Measurements from ENCODE around the gene USP6NL. TPM values are rescaled to one million over a fixed set of nuclear protein-coding genes. Genes with fewer than 3 reads are reported as not detected.

The USP6NL gene
- total RNA-seq, 2 donors from 2014 or later: 13.5 to 19.3 TPM

DNA sequence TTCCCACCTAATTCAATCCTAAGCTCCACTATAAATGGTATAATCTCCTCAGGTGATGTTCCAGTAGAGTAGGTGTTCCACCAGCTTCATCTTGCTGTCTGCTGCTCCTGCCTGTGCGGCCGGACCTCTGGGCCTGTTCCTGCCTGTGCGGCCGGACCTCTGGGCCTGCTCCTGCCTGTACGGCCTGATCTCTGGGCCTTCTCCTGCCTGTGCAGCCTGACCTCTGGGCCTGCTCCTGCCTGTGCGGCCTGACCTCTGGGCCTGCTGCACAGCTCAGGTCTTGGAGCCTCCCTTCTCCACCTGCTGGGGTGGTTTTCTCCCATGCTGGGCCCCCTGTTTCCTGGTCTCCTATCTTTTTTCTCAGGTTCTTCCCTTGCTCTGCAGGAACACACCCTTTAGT lies 117.8 kb downstream of the USP6NL start:
- H3K4me3 ChIP-seq: no peak overlapping the region
- no peaks in the 10 kb centered on the region for H3K9me3 ChIP-seq
- no peaks in the 10 kb centered on the region for H3K4me1 ChIP-seq
- no peaks in the 10 kb centered on the region for H3K27me3 ChIP-seq
- no peak for DNase-seq
- H3K9ac ChIP-seq (ENCODE audit: low read depth in 2 of 2, low read length in 2 of 2): no peak overlapping the region
- no peaks in the 10 kb centered on the region for H3K36me3 ChIP-seq
- H3K27ac ChIP-seq: no peak overlapping the region
- intact Hi-C loops (cut with DNase I): no loop called here
- TF ChIP-seq, protein P1, sequence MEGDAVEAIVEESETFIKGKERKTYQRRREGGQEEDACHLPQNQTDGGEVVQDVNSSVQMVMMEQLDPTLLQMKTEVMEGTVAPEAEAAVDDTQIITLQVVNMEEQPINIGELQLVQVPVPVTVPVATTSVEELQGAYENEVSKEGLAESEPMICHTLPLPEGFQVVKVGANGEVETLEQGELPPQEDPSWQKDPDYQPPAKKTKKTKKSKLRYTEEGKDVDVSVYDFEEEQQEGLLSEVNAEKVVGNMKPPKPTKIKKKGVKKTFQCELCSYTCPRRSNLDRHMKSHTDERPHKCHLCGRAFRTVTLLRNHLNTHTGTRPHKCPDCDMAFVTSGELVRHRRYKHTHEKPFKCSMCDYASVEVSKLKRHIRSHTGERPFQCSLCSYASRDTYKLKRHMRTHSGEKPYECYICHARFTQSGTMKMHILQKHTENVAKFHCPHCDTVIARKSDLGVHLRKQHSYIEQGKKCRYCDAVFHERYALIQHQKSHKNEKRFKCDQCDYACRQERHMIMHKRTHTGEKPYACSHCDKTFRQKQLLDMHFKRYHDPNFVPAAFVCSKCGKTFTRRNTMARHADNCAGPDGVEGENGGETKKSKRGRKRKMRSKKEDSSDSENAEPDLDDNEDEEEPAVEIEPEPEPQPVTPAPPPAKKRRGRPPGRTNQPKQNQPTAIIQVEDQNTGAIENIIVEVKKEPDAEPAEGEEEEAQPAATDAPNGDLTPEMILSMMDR (IDR thresholded peaks at IDR 0.05): no peak

DNA sequence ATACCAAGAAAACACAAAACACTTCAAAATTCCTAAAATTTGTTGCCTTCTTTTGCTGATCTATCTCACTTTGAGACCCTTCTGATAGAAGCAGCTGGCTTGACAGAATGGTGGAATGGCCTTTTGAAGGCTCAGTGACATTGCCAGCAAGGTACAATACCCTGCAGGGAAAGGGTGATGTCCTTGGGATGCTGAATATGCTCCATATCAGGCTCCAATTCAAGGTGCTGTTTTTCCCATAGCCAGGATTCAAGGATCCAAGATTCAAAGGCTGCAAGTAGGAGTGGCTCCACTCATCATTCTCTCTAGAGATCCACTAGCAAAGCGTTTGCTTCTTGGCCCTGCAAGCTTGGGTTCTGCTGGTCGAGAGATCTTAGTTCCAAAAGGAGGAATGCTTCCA lies 120.4 kb downstream of the USP6NL start:
- no peaks in the 10 kb centered on the region for H3K27me3 ChIP-seq
- no peaks in the 10 kb centered on the region for H3K36me3 ChIP-seq
- intact Hi-C loops (cut with DNase I): no loop called here
- no peak overlapping the region for H3K27ac ChIP-seq
- TF ChIP-seq, protein P1 (IDR thresholded peaks at IDR 0.05): no peak
- no peaks in the 10 kb centered on the region for H3K4me1 ChIP-seq
- H3K4me3 ChIP-seq: no peak overlapping the region
- DNase-seq: no peak
- H3K9me3 ChIP-seq: no peaks in the 10 kb centered on the region
- H3K9ac ChIP-seq (ENCODE audit: low read depth in 2 of 2, low read length in 2 of 2): no peak overlapping the region

DNA sequence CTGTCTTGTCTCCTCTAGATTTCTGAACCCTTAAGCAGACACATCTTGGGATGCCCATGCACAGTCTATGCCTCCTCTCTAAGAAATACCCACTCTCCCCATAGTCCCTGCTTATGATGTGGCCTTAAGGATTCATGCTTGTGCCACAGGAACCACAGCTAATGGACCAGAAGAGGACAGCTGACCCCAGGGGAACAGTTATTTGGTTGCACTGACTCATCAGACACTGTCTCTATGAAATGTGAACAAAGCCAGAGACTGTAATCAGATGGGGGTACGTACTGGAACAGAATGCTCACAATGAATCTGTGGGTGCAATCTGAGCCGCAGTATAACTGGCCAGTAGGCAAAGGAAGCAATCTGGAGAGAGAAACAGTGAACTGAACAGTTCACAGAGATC lies 121.9 kb downstream of the USP6NL start:
- Histone ChIP-seq H3K36me3 (no peaks in the 10 kb centered on the region), H3K4me1 (no peaks in the 10 kb centered on the region), H3K9ac (ENCODE audit: low read depth in 2 of 2, low read length in 2 of 2) (no peak overlapping the region), H3K9me3 (no peaks in the 10 kb centered on the region), H3K27me3 (no peaks in the 10 kb centered on the region), H3K27ac (no peak overlapping the region), H3K4me3 (no peak overlapping the region)
- no peak for DNase-seq
- intact Hi-C loops (cut with DNase I): no loop called here
- TF ChIP-seq, protein P1 (IDR thresholded peaks at IDR 0.05): no peak

DNA sequence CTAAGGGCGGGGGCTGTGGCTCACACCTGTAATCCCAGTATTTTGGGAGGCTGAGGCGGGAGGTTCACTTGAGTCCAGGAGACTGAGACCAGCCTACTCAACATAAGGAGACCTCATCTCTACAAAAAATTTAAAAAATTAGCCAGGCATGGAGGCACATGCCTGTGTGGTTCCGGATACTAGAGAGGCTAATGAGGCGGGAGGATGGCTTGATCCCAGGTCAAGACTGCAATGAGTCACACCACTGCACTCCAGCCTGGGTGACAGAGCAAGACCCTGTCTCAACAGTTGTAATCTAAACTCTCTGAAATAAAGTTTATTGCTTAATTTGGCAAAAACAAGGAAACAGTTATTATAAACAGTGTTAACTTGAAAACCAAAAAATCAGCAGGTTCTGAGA lies 123.3 kb downstream of the USP6NL start:
- intact Hi-C loops (cut with DNase I): no loop called here
- no peak overlapping the region for H3K27ac ChIP-seq
- no peak for DNase-seq
- no peaks in the 10 kb centered on the region for H3K36me3 ChIP-seq
- no peaks in the 10 kb centered on the region for H3K27me3 ChIP-seq
- no peaks in the 10 kb centered on the region for H3K9me3 ChIP-seq
- no peak overlapping the region for H3K4me3 ChIP-seq
- TF ChIP-seq, protein P1 (IDR thresholded peaks at IDR 0.05): no peak
- H3K9ac ChIP-seq (ENCODE audit: low read depth in 2 of 2, low read length in 2 of 2): no peak overlapping the region
- H3K4me1 ChIP-seq: no peaks in the 10 kb centered on the region

DNA sequence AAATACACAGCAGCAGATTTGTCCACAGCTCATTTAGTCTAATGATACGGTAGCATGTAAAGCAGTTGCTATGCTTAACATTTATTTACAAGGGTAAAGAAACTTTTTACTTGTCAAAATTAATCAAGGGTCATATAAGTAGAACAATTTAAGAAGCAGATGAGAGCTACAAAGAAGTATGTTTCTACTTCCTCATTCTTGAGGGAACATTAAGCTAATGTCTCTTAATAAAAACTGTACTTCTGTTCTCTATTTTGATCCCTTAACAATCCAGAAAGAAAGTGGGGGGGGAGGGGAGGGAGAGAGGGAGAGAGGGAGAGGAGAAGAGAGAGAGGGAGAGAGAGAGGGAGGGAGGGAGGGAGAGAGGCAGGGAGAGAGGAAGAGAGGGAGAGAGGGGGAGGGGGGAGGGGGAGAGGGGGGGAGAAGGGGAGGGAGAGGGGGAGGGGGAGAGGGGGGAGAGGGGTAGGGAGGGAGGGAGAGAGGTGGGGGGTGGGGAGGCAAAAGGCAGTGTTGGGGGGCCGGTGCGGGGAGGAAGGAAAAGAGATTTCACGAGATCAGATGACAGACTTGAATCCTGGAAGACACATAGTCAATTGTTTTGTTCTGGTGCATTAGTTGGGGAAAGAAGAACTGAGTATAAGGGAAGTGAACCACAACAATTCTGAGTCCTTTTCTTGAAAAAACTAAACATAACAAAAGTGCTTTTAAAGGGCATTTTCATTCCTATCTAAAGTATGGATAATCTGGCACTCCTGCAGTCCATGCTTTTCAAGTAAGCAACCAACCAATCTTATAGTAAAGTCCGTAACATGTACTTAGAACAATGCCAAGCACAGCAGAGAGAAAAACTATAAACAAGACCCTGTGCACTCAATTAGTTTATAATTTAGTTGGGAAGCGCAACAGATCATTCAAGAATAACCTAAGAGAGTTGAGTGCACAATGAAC lies 128.0 kb downstream of the USP6NL start:
- H3K36me3 ChIP-seq: no peaks in the 10 kb centered on the region
- TF ChIP-seq, protein P1 (IDR thresholded peaks at IDR 0.05): no peak
- H3K9me3 ChIP-seq: no peaks in the 10 kb centered on the region
- no peak overlapping the region for H3K4me3 ChIP-seq
- intact Hi-C loops (cut with DNase I): no loop called here
- H3K27me3 ChIP-seq: no peaks in the 10 kb centered on the region
- H3K27ac ChIP-seq: no peak overlapping the region
- DNase-seq: no peak
- H3K4me1 ChIP-seq: no peaks in the 10 kb centered on the region
- H3K9ac ChIP-seq (ENCODE audit: low read depth in 2 of 2, low read length in 2 of 2): no peak overlapping the region

All from colonic mucosa (tissue), 4 donors.